Calu3 (cell line): Measurements from ENCODE around the gene TLL2. TPM values are rescaled to one million over a fixed set of nuclear protein-coding genes. Genes with fewer than 3 reads are reported as not detected.

Source experiments
- BruUV-seq: library from RNA; stranded (reverse); fragments of 400-500 nt; replicated peaks from 2 replicates; lab custom pipeline; 2021; lab: Mats Ljungman, UMichigan
- CTCF ChIA-PET: fragments of 300-600 bp; sonication (Branson Sonifier 250); formaldehyde crosslinking; loops from one replicate; lab custom pipeline; 2022; ENCODE audit warnings: antibody characterized with exemption; lab: Charles Lee
- DNase-seq: peaks from one replicate; pipeline ENCODE4 v3.0.0; 2022
- H3K27ac Mint-ChIP-seq: one replicate; pipeline ENCODE4 v1.8.0; 2022; ENCODE audit warnings: mixed read lengths; ENCODE audit not compliant: unreplicated experiment
- H3K27me3 Mint-ChIP-seq: one replicate; pipeline ENCODE4 v1.8.0; 2022; ENCODE audit warnings: mixed read lengths; ENCODE audit not compliant: unreplicated experiment
- H3K36me3 Mint-ChIP-seq: one replicate; pipeline ENCODE4 v1.8.0; 2022; ENCODE audit warnings: mild to moderate bottlenecking, moderate library complexity, mixed read lengths; ENCODE audit not compliant: insufficient read depth, unreplicated experiment
- H3K4me1 Mint-ChIP-seq: one replicate; pipeline ENCODE4 v1.8.0; 2022; ENCODE audit warnings: mild to moderate bottlenecking, low read depth, mixed read lengths; ENCODE audit not compliant: unreplicated experiment
- H3K4me3 Mint-ChIP-seq: one replicate; pipeline ENCODE4 v1.8.0; 2022; ENCODE audit warnings: mild to moderate bottlenecking, low read depth, moderate library complexity, mixed read lengths; ENCODE audit not compliant: unreplicated experiment
- H3K9me3 Mint-ChIP-seq: one replicate; pipeline ENCODE4 v1.8.0; 2022; ENCODE audit warnings: low read depth, mixed read lengths; ENCODE audit not compliant: unreplicated experiment
- CTCF ChIP-seq: fragments of 200-600 bp; IDR thresholded peaks from one replicate; pipeline ENCODE4 v1.8.0; 2022; ENCODE audit warnings: antibody characterized with exemption; ENCODE audit not compliant: unreplicated experiment
- intact Hi-C: fragments of 100-400 bp; cut with micrococcal nuclease; formaldehyde crosslinking; loops from one replicate; pipeline ENCODE4 v1.10.0; 2022; ENCODE audit not compliant: unreplicated experiment
- total RNA-seq: library from RNA; stranded (reverse); gene quantifications from 2 replicates; pipeline ENCODE4 v1.2.3, GENCODE V29; 2022

The TLL2 gene
- total RNA-seq, 1 experiment from 2014 or later = 0.66 TPM

GRCh38 chr10:96367470-96367869 lies 146.3 kb downstream of the TLL2 start:
- no peak for TF ChIP-seq CTCF
- BruUV-seq = no TSS peak
- intact Hi-C loops = no loop called here
- Mint-ChIP-seq H3K4me1 (no peaks in the 10 kb centered on the region), H3K4me3 (no peak overlapping the region), H3K9me3 (no peaks in the 10 kb centered on the region), H3K36me3 (peaks cover 5% of the 10 kb centered on the region), H3K27ac (no peak overlapping the region), H3K27me3 (peaks cover 16% of the 10 kb centered on the region)
- DNase-seq = no peak
- CTCF ChIA-PET = interaction anchor here (0.6 kb wide), 2 partner anchors 48 to 64 kb away, joined by 3 read pairs; no protein-coding TSS in a partner anchor

DNA sequence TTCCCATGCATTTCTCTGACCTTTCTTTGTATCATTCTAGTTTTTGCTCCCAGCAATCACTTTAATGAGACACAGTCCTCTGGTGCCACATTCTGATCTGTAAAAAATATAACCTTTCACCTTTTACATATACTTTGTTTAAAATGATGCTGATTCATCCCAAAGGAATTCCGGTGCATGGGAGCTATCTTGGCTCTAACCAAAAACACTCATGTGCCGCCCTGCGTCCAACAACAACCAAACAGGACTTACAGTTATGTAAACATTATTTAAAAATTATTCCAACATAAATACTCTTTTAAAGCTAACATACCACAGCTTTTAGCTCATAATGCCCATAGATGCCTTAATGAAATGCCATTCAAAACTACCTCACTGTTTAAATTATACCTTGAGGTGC lies 147.2 kb downstream of the TLL2 start:
- H3K27me3 Mint-ChIP-seq = peaks cover 17% of the 10 kb centered on the region
- H3K36me3 Mint-ChIP-seq = peaks cover 5% of the 10 kb centered on the region
- no peak for DNase-seq
- no peak overlapping the region for H3K4me3 Mint-ChIP-seq
- H3K9me3 Mint-ChIP-seq = no peaks in the 10 kb centered on the region
- CTCF ChIA-PET = interaction anchor here (1.3 kb wide), 1 partner anchor 9 kb away, joined by 5 read pairs; no protein-coding TSS in a partner anchor
- no peak overlapping the region for H3K27ac Mint-ChIP-seq
- TF ChIP-seq CTCF = no peak
- no peaks in the 10 kb centered on the region for H3K4me1 Mint-ChIP-seq
- intact Hi-C loops = no loop called here
- BruUV-seq = no TSS peak

GRCh38 chr10:96365571-96365970 lies 148.2 kb downstream of the TLL2 start:
- no peak overlapping the region for H3K4me3 Mint-ChIP-seq
- H3K27me3 Mint-ChIP-seq = peaks cover 21% of the 10 kb centered on the region
- no peak for TF ChIP-seq CTCF
- no TSS peak for BruUV-seq
- no peaks in the 10 kb centered on the region for H3K4me1 Mint-ChIP-seq
- no peak overlapping the region for H3K27ac Mint-ChIP-seq
- H3K36me3 Mint-ChIP-seq = peaks cover 5% of the 10 kb centered on the region
- no peak for DNase-seq
- CTCF ChIA-PET = interaction anchor here (1.3 kb wide), 1 partner anchor 10 kb away, joined by 5 read pairs; no protein-coding TSS in a partner anchor
- no peaks in the 10 kb centered on the region for H3K9me3 Mint-ChIP-seq
- intact Hi-C loops = no loop called here

- Mint-ChIP-seq H3K27me3 (peaks cover 61% of the 10 kb centered on the region), H3K36me3 (no peaks in the 10 kb centered on the region), H3K4me3 (no peak overlapping the region), H3K4me1 (no peaks in the 10 kb centered on the region), H3K27ac (no peak overlapping the region), H3K9me3 (no peaks in the 10 kb centered on the region)
- intact Hi-C loops = no loop called here
- no TSS peak for BruUV-seq
- no peak for DNase-seq
- no peak for TF ChIP-seq CTCF
- CTCF ChIA-PET = no interaction called here
Measured at GRCh38 chr10:96360766-96361165, 153.0 kb downstream of the TLL2 start.
